ENCODE data around the gene EMX1.

DNA sequence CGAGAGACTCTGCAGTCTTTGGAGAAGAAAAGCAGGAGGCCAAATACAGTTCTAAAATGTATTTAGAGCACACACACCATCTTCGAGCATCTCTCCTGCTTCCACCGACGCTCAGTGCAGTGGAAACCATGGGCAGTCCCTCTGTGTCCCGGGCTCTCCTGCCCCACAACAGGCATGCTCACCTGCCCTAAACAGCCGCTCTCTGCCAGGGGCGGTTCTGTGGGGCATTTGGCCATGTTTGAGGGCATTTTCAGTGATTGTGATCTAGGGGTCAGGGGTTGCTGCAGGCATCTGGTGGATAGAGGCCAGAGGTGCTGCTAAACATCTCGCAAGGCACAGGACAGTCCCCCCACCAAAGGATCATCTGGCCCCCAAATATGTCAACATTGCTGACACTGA is 55.8 kb downstream of the EMX1 start:
- TF ChIP-seq, protein P1, sequence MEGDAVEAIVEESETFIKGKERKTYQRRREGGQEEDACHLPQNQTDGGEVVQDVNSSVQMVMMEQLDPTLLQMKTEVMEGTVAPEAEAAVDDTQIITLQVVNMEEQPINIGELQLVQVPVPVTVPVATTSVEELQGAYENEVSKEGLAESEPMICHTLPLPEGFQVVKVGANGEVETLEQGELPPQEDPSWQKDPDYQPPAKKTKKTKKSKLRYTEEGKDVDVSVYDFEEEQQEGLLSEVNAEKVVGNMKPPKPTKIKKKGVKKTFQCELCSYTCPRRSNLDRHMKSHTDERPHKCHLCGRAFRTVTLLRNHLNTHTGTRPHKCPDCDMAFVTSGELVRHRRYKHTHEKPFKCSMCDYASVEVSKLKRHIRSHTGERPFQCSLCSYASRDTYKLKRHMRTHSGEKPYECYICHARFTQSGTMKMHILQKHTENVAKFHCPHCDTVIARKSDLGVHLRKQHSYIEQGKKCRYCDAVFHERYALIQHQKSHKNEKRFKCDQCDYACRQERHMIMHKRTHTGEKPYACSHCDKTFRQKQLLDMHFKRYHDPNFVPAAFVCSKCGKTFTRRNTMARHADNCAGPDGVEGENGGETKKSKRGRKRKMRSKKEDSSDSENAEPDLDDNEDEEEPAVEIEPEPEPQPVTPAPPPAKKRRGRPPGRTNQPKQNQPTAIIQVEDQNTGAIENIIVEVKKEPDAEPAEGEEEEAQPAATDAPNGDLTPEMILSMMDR (IDR thresholded peaks at IDR 0.05; ENCODE audit: borderline replicate concordance, extremely low read depth, low read length, poor library complexity, severe bottlenecking), result no peak
- no peak for TF ChIP-seq EZH2 (IDR thresholded peaks at IDR 0.05; ENCODE audit: borderline replicate concordance, low read depth, low read length, severe bottlenecking)
